ENCODE measurements around the gene FAM83F.

DNA sequence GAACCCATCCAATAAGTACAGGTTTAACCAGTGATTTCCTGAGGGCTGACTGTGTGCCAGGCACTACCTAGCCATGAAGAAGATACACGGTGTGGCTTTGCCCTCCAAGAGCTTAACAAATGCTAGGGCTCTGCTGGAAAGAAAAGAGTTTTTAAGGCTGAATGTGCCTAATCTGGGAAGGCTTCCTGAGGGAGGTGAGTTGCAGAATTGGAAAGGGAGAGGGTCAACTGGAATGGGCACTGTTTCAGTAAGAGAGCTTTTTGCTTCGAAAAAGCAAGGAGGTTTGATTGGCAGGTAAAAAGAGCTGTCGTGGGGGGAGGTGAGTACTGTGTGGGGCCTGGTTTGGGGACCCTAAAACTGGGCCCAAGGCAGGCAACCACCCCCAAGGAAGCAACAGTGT lies 2.7 kb downstream of the FAM83F start:
- TF ChIP-seq YY1 (IDR thresholded peaks at IDR 0.05; ENCODE audit: insufficient read depth, insufficient read length) = no peak
- TF ChIP-seq SUZ12 (IDR thresholded peaks at IDR 0.05; ENCODE audit: extremely low read depth, insufficient read depth, insufficient read length) = no peak
- TF ChIP-seq ZNF274 (IDR thresholded peaks at IDR 0.05; ENCODE audit: low read depth, low read length) = no peak
